Gastrocnemius medialis (tissue), 4 donors: ENCODE results near the gene FABP2.
"Not testable (repeated sequence)": the region's sequence is repeated elsewhere in the genome, so short reads cannot be mapped to it uniquely, and the experiment has no call there.

Source experiments
- CTCF ChIP-seq, 5 experiments: fragments of 450-650 bp in 3 of 5; fragments of 200-600 bp in 2 of 5; sonication (generic) in 2 of 5; IDR thresholded peaks in 4 of 5; conservative IDR thresholded peaks in 1 of 5; 1 replicate in 4 of 5; 2 replicates in 1 of 5; pipeline ENCODE4 v1.5.1; 2016 to 2019; ENCODE audit warnings: antibody characterized with exemption in 5 of 5, mild to moderate bottlenecking in 3 of 5, moderate library complexity in 3 of 5
- POLR2A ChIP-seq, 2 donors: fragments of 450-650 bp; IDR thresholded peaks; one replicate each; pipeline ENCODE4 v1.6.1; 2017; ENCODE audit warnings: antibody characterized with exemption in 2 of 2, mild to moderate bottlenecking in 2 of 2, moderate library complexity in 2 of 2

GRCh38 chr4:119353364-119353763, 31.4 kb upstream of the FABP2 start:
- not testable (repeated sequence) for TF ChIP-seq CTCF (IDR thresholded peaks at IDR 0.05 in 4 of 5, conservative IDR thresholded peaks at IDR 0.05 in 1 of 5); POLR2A (IDR thresholded peaks at IDR 0.05)
